Peyer's patch (tissue), 4 donors: ENCODE measurements around the gene TRDN. TPM values are rescaled to one million over a fixed set of nuclear protein-coding genes. Genes with fewer than 3 reads are reported as not detected.
"Not testable (repeated sequence)": the region's sequence is repeated elsewhere in the genome, so short reads cannot be mapped to it uniquely, and the experiment has no call there.

ENCODE experiments used
- DNase-seq, 3 donors: peaks; one replicate each; pipeline ENCODE4 v3.0.0-alpha.2; 2017 to 2019
- H3K27ac ChIP-seq, 4 donors: fragments of 200-600 bp; sonication (generic); one replicate each; pipeline ENCODE4 v1.5.1; 2016 to 2019
- H3K27me3 ChIP-seq, 2 donors: fragments of 200-600 bp; sonication (generic); one replicate each; pipeline ENCODE4 v1.5.1; 2019
- H3K36me3 ChIP-seq, 3 donors: fragments of 200-600 bp; sonication (generic); one replicate each; pipeline ENCODE4 v1.5.1; 2016 to 2019
- H3K4me1 ChIP-seq, 4 donors: fragments of 200-600 bp; sonication (generic); one replicate each; pipeline ENCODE4 v1.5.1; 2016 to 2019
- H3K4me3 ChIP-seq, 4 donors: fragments of 200-600 bp; sonication (generic); 1 replicate in 3 of 4; 2 replicates in 1 of 4; pipeline ENCODE4 v1.5.1; 2016 to 2019; ENCODE audit warnings: mild to moderate bottlenecking in 1 of 4
- H3K9me3 ChIP-seq, 4 donors: fragments of 200-600 bp; sonication (generic); one replicate each; pipeline ENCODE4 v1.5.1; 2016 to 2019; ENCODE audit warnings: mild to moderate bottlenecking in 1 of 4
- CTCF ChIP-seq, 6 experiments: fragments of 450-650 bp in 4 of 6; fragments of 200-600 bp in 2 of 6; sonication (generic) in 1 of 6; IDR thresholded peaks; one replicate each; pipeline ENCODE4 v1.5.1; 2017 to 2019; ENCODE audit warnings: antibody characterized with exemption in 6 of 6, mild to moderate bottlenecking in 3 of 6, moderate library complexity in 1 of 6
- POLR2A ChIP-seq, 2 donors: fragments of 450-650 bp; IDR thresholded peaks; one replicate each; pipeline ENCODE4 v1.5.1; 2017; ENCODE audit warnings: antibody characterized with exemption in 2 of 2, mild to moderate bottlenecking in 2 of 2, moderate library complexity in 2 of 2
- total RNA-seq, 4 donors: library from RNA; depleted of rRNA; stranded (reverse); fragments of >200 nt; gene quantifications; one replicate each; pipeline ENCODE4 v1.1.0, GENCODE V29; 2016

Gene TRDN
- total RNA-seq, 4 donors from 2014 or later, result not detected

GRCh38 chr6:123295181-123295580 is 341.6 kb downstream of the TRDN start:
- Histone ChIP-seq H3K4me1 (no peaks in the 10 kb centered on the region), H3K27ac (no peak overlapping the region), H3K36me3 (no peaks in the 10 kb centered on the region), H3K9me3 (no peaks in the 10 kb centered on the region), H3K27me3 (no peaks in the 10 kb centered on the region), H3K4me3 (no peak overlapping the region)
- TF ChIP-seq POLR2A (IDR thresholded peaks at IDR 0.05), result no peak
- no peak for TF ChIP-seq CTCF (IDR thresholded peaks at IDR 0.05)
- DNase-seq, result no peak

- no peak for DNase-seq
- no peaks in the 10 kb centered on the region for H3K36me3 ChIP-seq
- no peaks in the 10 kb centered on the region for H3K4me1 ChIP-seq
- H3K27ac ChIP-seq, result no peak overlapping the region
- no peak overlapping the region for H3K4me3 ChIP-seq
- no peaks in the 10 kb centered on the region for H3K27me3 ChIP-seq
- TF ChIP-seq CTCF (IDR thresholded peaks at IDR 0.05) (no peak), POLR2A (IDR thresholded peaks at IDR 0.05) (no peak)
- no peaks in the 10 kb centered on the region for H3K9me3 ChIP-seq
Measured at GRCh38 chr6:123288649-123289048, 348.1 kb downstream of the TRDN start.

GRCh38 chr6:123276546-123276980 is 360.2 kb downstream of the TRDN start:
- no peak for DNase-seq
- H3K27me3 ChIP-seq, result no peaks in the 10 kb centered on the region
- TF ChIP-seq POLR2A (IDR thresholded peaks at IDR 0.05) (no peak), CTCF (IDR thresholded peaks at IDR 0.05) (no peak)
- H3K4me3 ChIP-seq, result no peak overlapping the region
- no peaks in the 10 kb centered on the region for H3K9me3 ChIP-seq
- no peak overlapping the region for H3K27ac ChIP-seq
- no peaks in the 10 kb centered on the region for H3K4me1 ChIP-seq
- H3K36me3 ChIP-seq, result no peaks in the 10 kb centered on the region

GRCh38 chr6:123263981-123264380 is 372.8 kb downstream of the TRDN start:
- Histone ChIP-seq H3K27ac (no peak overlapping the region), H3K4me1 (no peaks in the 10 kb centered on the region), H3K36me3 (no peaks in the 10 kb centered on the region), H3K9me3 (no peaks in the 10 kb centered on the region), H3K27me3 (no peaks in the 10 kb centered on the region), H3K4me3 (no peak overlapping the region)
- no peak for TF ChIP-seq POLR2A (IDR thresholded peaks at IDR 0.05)
- no peak for TF ChIP-seq CTCF (IDR thresholded peaks at IDR 0.05)
- no peak for DNase-seq

- Histone ChIP-seq H3K4me1 (no peaks in the 10 kb centered on the region), H3K27me3 (no peaks in the 10 kb centered on the region), H3K36me3 (no peaks in the 10 kb centered on the region), H3K9me3 (no peaks in the 10 kb centered on the region), H3K27ac (no peak overlapping the region), H3K4me3 (no peak overlapping the region)
- no peak for DNase-seq
- no peak for TF ChIP-seq POLR2A (IDR thresholded peaks at IDR 0.05)
- no peak for TF ChIP-seq CTCF (IDR thresholded peaks at IDR 0.05)
Measured at GRCh38 chr6:123240626-123241025, 396.1 kb downstream of the TRDN start.

- Histone ChIP-seq H3K27ac (no peak overlapping the region), H3K4me1 (no peaks in the 10 kb centered on the region), H3K4me3 (no peak overlapping the region), H3K9me3 (no peaks in the 10 kb centered on the region), H3K36me3 (no peaks in the 10 kb centered on the region), H3K27me3 (no peaks in the 10 kb centered on the region)
- no peak for TF ChIP-seq CTCF (IDR thresholded peaks at IDR 0.05)
- no peak for TF ChIP-seq POLR2A (IDR thresholded peaks at IDR 0.05)
- no peak for DNase-seq
Measured at GRCh38 chr6:123233336-123233735, 403.4 kb downstream of the TRDN start.

- not testable (repeated sequence) for DNase-seq, H3K4me1 ChIP-seq, H3K27ac ChIP-seq, H3K36me3 ChIP-seq, H3K4me3 ChIP-seq, H3K9me3 ChIP-seq, H3K27me3 ChIP-seq
Measured at GRCh38 chr6:123227789-123228188, 409.0 kb downstream of the TRDN start.
